Measurements from ENCODE around the gene KLLN. TPM values are rescaled to one million over a fixed set of nuclear protein-coding genes. Genes with fewer than 3 reads are reported as not detected.
"Not testable (repeated sequence)": the region's sequence is repeated elsewhere in the genome, so short reads cannot be mapped to it uniquely, and the experiment has no call there.

Gene KLLN
- total RNA-seq, 1 experiment from 2014 or later, result 2.0 TPM

GRCh38 chr10:87852089-87852488 is 11.2 kb downstream of the KLLN start:
- H3K79me2 ChIP-seq (ENCODE audit: low read length), result no peaks in the 10 kb centered on the region
- H3K27me3 ChIP-seq (ENCODE audit: low read length), result no peaks in the 10 kb centered on the region
- no peak overlapping the region for H3K27ac ChIP-seq (ENCODE audit: low read length)
- H3K4me2 ChIP-seq (ENCODE audit: low read depth, low read length, poor library complexity, severe bottlenecking), result no peak overlapping the region
- H3K4me3 ChIP-seq (ENCODE audit: low read length), result no peak overlapping the region
- H3K9ac ChIP-seq (ENCODE audit: low read length), result no peak overlapping the region
- no peaks in the 10 kb centered on the region for H3K9me3 ChIP-seq (ENCODE audit: low read length)
- DNase-seq, result no peak
- peaks cover 9% of the 10 kb centered on the region for H3K4me1 ChIP-seq (ENCODE audit: low read length)
- H4K20me1 ChIP-seq (ENCODE audit: insufficient read depth, low read depth, low read length), result no peaks in the 10 kb centered on the region
- no peak overlapping the region for H2AFZ ChIP-seq (ENCODE audit: low read length)
- H3K9me2 ChIP-seq (replicated peaks; ENCODE audit: insufficient read depth, low read length), result no peaks in the 10 kb centered on the region
- H3K36me3 ChIP-seq (ENCODE audit: insufficient read depth, low read length), result no peaks in the 10 kb centered on the region

- H3K79me2 ChIP-seq (ENCODE audit: low read length), result no peaks in the 10 kb centered on the region
- no peak overlapping the region for H3K4me3 ChIP-seq (ENCODE audit: low read length)
- H4K20me1 ChIP-seq (ENCODE audit: insufficient read depth, low read depth, low read length), result no peaks in the 10 kb centered on the region
- no peaks in the 10 kb centered on the region for H3K9me2 ChIP-seq (replicated peaks; ENCODE audit: insufficient read depth, low read length)
- H3K4me1 ChIP-seq (ENCODE audit: low read length), result peaks cover 9% of the 10 kb centered on the region
- peak overlapping the region; percentile 44 for H3K4me2 ChIP-seq (ENCODE audit: low read depth, low read length, poor library complexity, severe bottlenecking)
- no peaks in the 10 kb centered on the region for H3K36me3 ChIP-seq (ENCODE audit: insufficient read depth, low read length)
- H3K9me3 ChIP-seq (ENCODE audit: low read length), result no peaks in the 10 kb centered on the region
- no peaks in the 10 kb centered on the region for H3K27me3 ChIP-seq (ENCODE audit: low read length)
- H3K27ac ChIP-seq (ENCODE audit: low read length), result no peak overlapping the region
- peak overlapping the region; percentile 84 for H2AFZ ChIP-seq (ENCODE audit: low read length)
- peak overlapping the region; percentile 45 for H3K9ac ChIP-seq (ENCODE audit: low read length)
- peak; percentile 79 for DNase-seq
These were observed 12.6 kb downstream of the KLLN start for GRCh38 chr10:87850742-87851205.

GRCh38 chr10:87849001-87849400 is 14.3 kb downstream of the KLLN start:
- no peaks in the 10 kb centered on the region for H3K36me3 ChIP-seq (ENCODE audit: insufficient read depth, low read length)
- no peaks in the 10 kb centered on the region for H3K9me3 ChIP-seq (ENCODE audit: low read length)
- H3K9ac ChIP-seq (ENCODE audit: low read length), result no peak overlapping the region
- DNase-seq, result no peak
- H3K79me2 ChIP-seq (ENCODE audit: low read length), result no peaks in the 10 kb centered on the region
- H3K27ac ChIP-seq (ENCODE audit: low read length), result no peak overlapping the region
- no peaks in the 10 kb centered on the region for H3K9me2 ChIP-seq (replicated peaks; ENCODE audit: insufficient read depth, low read length)
- no peak overlapping the region for H2AFZ ChIP-seq (ENCODE audit: low read length)
- H3K27me3 ChIP-seq (ENCODE audit: low read length), result no peaks in the 10 kb centered on the region
- no peaks in the 10 kb centered on the region for H4K20me1 ChIP-seq (ENCODE audit: insufficient read depth, low read depth, low read length)
- peaks cover 9% of the 10 kb centered on the region for H3K4me1 ChIP-seq (ENCODE audit: low read length)
- no peak overlapping the region for H3K4me3 ChIP-seq (ENCODE audit: low read length)
- H3K4me2 ChIP-seq (ENCODE audit: low read depth, low read length, poor library complexity, severe bottlenecking), result no peak overlapping the region

GRCh38 chr10:87847550-87847949 is 15.8 kb downstream of the KLLN start:
- no peak overlapping the region for H2AFZ ChIP-seq (ENCODE audit: low read length)
- no peak overlapping the region for H3K4me2 ChIP-seq (ENCODE audit: low read depth, low read length, poor library complexity, severe bottlenecking)
- no peaks in the 10 kb centered on the region for H3K36me3 ChIP-seq (ENCODE audit: insufficient read depth, low read length)
- no peak for DNase-seq
- H3K9me2 ChIP-seq (replicated peaks; ENCODE audit: insufficient read depth, low read length), result no peaks in the 10 kb centered on the region
- H4K20me1 ChIP-seq (ENCODE audit: insufficient read depth, low read depth, low read length), result no peaks in the 10 kb centered on the region
- no peaks in the 10 kb centered on the region for H3K79me2 ChIP-seq (ENCODE audit: low read length)
- peaks cover 9% of the 10 kb centered on the region for H3K4me1 ChIP-seq (ENCODE audit: low read length)
- H3K4me3 ChIP-seq (ENCODE audit: low read length), result no peak overlapping the region
- no peak overlapping the region for H3K27ac ChIP-seq (ENCODE audit: low read length)
- H3K9me3 ChIP-seq (ENCODE audit: low read length), result no peaks in the 10 kb centered on the region
- H3K27me3 ChIP-seq (ENCODE audit: low read length), result no peaks in the 10 kb centered on the region
- no peak overlapping the region for H3K9ac ChIP-seq (ENCODE audit: low read length)

DNA sequence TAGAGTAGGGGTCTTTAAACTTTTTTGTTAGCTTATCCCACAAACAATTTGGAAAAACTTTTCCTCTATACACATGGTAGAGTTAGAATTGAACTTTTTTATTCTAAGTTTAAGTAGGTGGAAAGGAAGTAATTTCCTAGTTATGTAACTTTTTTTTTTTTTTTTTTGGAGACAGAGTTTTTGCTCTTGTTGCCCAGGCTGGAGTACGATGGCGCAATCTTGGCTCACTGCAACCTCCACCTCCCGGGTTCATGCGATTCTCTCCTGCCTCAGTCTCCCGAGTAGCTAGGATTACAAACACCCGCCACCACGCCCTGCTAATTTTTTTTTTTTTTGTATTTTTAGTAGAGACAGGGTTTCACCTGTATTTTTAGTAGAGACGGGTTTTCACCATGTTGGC is 16.6 kb downstream of the KLLN start:
- H3K4me2 ChIP-seq (ENCODE audit: low read depth, low read length, poor library complexity, severe bottlenecking); H3K27me3 ChIP-seq (ENCODE audit: low read length); H3K9ac ChIP-seq (ENCODE audit: low read length); H3K4me1 ChIP-seq (ENCODE audit: low read length); DNase-seq; H3K9me2 ChIP-seq (replicated peaks; ENCODE audit: insufficient read depth, low read length); H4K20me1 ChIP-seq (ENCODE audit: insufficient read depth, low read depth, low read length); H3K9me3 ChIP-seq (ENCODE audit: low read length); H3K79me2 ChIP-seq (ENCODE audit: low read length); H3K4me3 ChIP-seq (ENCODE audit: low read length); H2AFZ ChIP-seq (ENCODE audit: low read length); H3K36me3 ChIP-seq (ENCODE audit: insufficient read depth, low read length); H3K27ac ChIP-seq (ENCODE audit: low read length): not testable (repeated sequence)

DNA sequence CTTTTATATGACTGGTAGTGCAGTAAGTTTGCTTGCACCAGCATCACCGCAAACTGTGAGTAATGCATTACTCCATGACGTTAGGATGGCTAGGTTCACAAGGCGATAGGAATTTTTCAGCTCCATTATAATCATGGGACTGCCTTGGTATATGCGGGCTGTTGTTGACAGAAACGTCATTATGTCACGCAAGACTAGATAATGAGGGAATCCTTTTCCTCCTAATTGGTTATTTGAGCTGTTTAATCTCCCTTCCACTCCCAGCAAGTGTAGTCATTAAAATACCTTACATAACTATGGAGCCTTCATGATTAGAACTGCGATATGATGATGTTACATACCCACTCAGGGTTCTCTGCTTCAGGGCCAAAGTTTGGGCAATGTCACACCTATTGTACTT is 17.3 kb downstream of the KLLN start:
- H2AFZ ChIP-seq (ENCODE audit: low read length), result no peak overlapping the region

GRCh38 chr10:87845624-87845998 is 17.7 kb downstream of the KLLN start:
- Histone ChIP-seq H3K27me3 (ENCODE audit: low read length) (no peaks in the 10 kb centered on the region), H3K4me3 (ENCODE audit: low read length) (no peak overlapping the region), H4K20me1 (ENCODE audit: insufficient read depth, low read depth, low read length) (no peaks in the 10 kb centered on the region), H3K4me2 (ENCODE audit: low read depth, low read length, poor library complexity, severe bottlenecking) (no peak overlapping the region), H3K4me1 (ENCODE audit: low read length) (peaks cover 2% of the 10 kb centered on the region), H3K36me3 (ENCODE audit: insufficient read depth, low read length) (no peaks in the 10 kb centered on the region), H3K9ac (ENCODE audit: low read length) (no peak overlapping the region), H3K27ac (ENCODE audit: low read length) (no peak overlapping the region), H3K9me2 (replicated peaks; ENCODE audit: insufficient read depth, low read length) (no peaks in the 10 kb centered on the region), H3K9me3 (ENCODE audit: low read length) (no peaks in the 10 kb centered on the region), H2AFZ (ENCODE audit: low read length) (no peak overlapping the region), H3K79me2 (ENCODE audit: low read length) (no peaks in the 10 kb centered on the region)
- DNase-seq, result no peak

More for the DNA sequence above, 17.3 kb downstream of the KLLN start:
- Histone ChIP-seq H3K27ac (ENCODE audit: low read length) (no peak overlapping the region), H3K4me3 (ENCODE audit: low read length) (no peak overlapping the region), H3K79me2 (ENCODE audit: low read length) (no peaks in the 10 kb centered on the region), H3K36me3 (ENCODE audit: insufficient read depth, low read length) (no peaks in the 10 kb centered on the region), H3K4me2 (ENCODE audit: low read depth, low read length, poor library complexity, severe bottlenecking) (no peak overlapping the region), H3K9ac (ENCODE audit: low read length) (no peak overlapping the region), H3K27me3 (ENCODE audit: low read length) (no peaks in the 10 kb centered on the region), H3K9me2 (replicated peaks; ENCODE audit: insufficient read depth, low read length) (no peaks in the 10 kb centered on the region), H3K4me1 (ENCODE audit: low read length) (peaks cover 5% of the 10 kb centered on the region), H4K20me1 (ENCODE audit: insufficient read depth, low read depth, low read length) (no peaks in the 10 kb centered on the region), H3K9me3 (ENCODE audit: low read length) (no peaks in the 10 kb centered on the region)
- DNase-seq, result no peak

DNA sequence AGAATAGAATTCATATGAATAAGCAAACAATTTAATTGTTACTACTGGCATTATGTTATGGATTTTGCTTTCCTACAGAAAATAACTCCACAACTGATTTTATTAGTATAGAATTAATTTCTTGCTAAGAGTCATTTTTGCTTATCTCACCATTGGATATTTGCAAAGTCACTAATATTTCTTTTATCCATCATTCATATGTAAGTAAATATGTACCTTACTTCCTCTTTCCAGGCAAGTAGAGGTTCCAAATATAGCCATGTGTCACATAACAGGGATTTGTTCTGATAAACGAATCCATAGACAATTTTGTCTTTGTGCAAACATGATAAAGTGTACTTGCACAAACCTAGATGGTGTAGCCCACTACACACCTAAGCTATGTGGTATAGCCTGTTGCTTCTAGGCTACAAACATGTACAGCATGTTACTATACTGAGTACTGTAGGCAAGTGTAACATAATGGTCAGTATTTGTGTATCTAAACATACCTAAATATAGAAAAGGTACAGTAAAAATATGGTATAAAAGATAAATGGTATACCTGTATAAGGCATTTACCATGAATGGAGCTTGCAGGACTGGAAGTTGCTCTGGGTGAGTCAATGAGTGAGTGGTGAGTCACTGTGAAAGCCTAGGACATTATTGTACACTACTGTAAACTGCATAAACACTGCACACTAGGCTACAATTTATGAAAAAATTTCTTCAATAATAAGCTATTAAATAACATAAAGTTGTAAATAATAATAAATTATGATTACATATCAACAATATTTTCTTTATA is 18.3 kb downstream of the KLLN start:
- H3K4me1 ChIP-seq (ENCODE audit: low read length), result no peaks in the 10 kb centered on the region
- H3K79me2 ChIP-seq (ENCODE audit: low read length), result no peaks in the 10 kb centered on the region

More for the DNA sequence above, 18.3 kb downstream of the KLLN start:
- Histone ChIP-seq H3K4me3 (ENCODE audit: low read length) (no peak overlapping the region), H3K9me3 (ENCODE audit: low read length) (no peaks in the 10 kb centered on the region), H3K36me3 (ENCODE audit: insufficient read depth, low read length) (no peaks in the 10 kb centered on the region), H3K27me3 (ENCODE audit: low read length) (no peaks in the 10 kb centered on the region), H3K9me2 (replicated peaks; ENCODE audit: insufficient read depth, low read length) (no peaks in the 10 kb centered on the region), H3K4me2 (ENCODE audit: low read depth, low read length, poor library complexity, severe bottlenecking) (no peak overlapping the region), H2AFZ (ENCODE audit: low read length) (no peak overlapping the region), H4K20me1 (ENCODE audit: insufficient read depth, low read depth, low read length) (no peaks in the 10 kb centered on the region), H3K27ac (ENCODE audit: low read length) (no peak overlapping the region), H3K9ac (ENCODE audit: low read length) (no peak overlapping the region)
- no peak for DNase-seq

Data from Karpas-422 (cell line).